ENCODE results near the gene INO80E.

INO80E gene

DNA sequence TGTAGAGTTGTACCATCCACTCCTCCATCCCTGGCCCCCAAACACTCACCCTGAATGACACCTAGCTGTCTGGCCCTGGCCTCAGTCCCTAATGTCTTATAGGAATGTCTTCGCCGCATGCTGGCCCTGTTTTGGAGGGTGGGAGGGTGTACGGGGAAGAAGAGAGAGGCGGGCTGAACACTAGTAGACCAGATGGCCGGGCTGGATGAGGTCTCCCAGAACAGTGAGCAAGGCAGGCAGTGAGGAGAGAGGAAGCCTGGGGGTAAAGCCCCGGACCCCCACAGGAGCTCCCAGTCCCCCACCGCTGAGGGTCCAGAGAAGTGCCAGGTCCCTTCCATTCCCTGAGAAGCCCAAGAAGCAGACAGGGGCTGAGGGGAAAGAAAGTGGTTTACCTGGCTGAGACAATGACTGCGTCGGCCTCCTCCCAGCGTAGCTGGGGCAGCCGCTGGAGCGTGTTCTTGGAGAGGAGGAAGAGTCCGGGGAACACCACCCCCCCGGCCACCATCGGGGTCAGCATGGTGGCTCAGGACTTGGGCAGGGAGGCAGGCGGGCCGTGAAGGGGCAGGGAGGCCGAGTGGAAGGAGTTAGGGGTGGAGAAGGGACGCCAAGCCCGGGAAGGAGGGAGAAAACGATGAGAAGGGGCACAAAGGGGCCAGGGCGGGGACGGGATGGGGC, 34.1 kb downstream of the INO80E start:
- ChIA-PET CTCF (interaction anchor here (2.0 to 4.2 kb wide), 5 partner anchors 7 to 331 kb away, joined by 13 to 41 read pairs (median 28); partner anchors contain the start of gene C16orf92), POLR2A (no interaction called here)
- DNase-seq (ENCODE audit: low read depth, low spot score): no peak
- no peak overlapping the region for H3K4me3 ChIP-seq (ENCODE audit: low read depth, low read length)
- TF ChIP-seq, protein P1, sequence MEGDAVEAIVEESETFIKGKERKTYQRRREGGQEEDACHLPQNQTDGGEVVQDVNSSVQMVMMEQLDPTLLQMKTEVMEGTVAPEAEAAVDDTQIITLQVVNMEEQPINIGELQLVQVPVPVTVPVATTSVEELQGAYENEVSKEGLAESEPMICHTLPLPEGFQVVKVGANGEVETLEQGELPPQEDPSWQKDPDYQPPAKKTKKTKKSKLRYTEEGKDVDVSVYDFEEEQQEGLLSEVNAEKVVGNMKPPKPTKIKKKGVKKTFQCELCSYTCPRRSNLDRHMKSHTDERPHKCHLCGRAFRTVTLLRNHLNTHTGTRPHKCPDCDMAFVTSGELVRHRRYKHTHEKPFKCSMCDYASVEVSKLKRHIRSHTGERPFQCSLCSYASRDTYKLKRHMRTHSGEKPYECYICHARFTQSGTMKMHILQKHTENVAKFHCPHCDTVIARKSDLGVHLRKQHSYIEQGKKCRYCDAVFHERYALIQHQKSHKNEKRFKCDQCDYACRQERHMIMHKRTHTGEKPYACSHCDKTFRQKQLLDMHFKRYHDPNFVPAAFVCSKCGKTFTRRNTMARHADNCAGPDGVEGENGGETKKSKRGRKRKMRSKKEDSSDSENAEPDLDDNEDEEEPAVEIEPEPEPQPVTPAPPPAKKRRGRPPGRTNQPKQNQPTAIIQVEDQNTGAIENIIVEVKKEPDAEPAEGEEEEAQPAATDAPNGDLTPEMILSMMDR (IDR thresholded peaks at IDR 0.05; ENCODE audit: insufficient read depth, low read length, missing control alignments): no peak

DNA sequence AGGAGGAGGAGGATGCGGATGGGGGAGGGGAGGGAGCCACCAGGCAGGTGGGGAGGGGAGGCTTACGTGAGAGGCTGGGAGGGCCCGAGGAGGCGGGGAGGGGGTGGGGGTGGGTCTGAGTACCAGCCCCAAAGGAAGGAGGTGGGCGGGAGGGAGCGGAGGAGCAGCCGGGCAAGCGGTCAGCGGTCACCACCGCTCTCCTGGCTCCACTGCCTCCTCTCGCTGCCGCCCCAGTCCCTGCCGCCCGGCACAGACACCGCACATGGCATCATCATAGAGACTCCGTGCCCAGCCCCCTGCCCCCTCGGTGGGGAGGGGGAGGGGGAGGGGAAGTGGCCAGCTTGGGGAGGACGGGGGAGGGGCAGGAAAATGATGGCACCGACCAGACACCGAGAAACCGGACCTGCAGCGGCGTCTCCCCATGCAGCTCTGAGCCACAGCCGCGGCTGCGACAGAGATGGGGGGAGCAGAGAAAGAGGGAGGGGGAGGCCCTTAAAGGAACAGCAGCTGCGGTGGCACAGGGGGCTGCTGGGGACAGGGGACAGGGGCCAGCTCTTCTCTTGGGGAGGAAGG, 34.9 kb downstream of the INO80E start, which contains the start of gene TLCD3B:
TLCD3B (minus strand) TSS at position 431 of the 573 bp plus-strand sequence. CDS start 744 bp downstream, outside the sequence.
- no peak for DNase-seq (ENCODE audit: low read depth, low spot score)
- peak within 1 kb of the TSS; percentile 30; the same call in 1 of the 2 replicates for H3K4me3 ChIP-seq (ENCODE audit: low read depth, low read length)
- CTCF ChIA-PET: interaction anchor here (0.7 to 4.2 kb wide), 24 partner anchors 8 to 331 kb away, joined by 3 to 41 read pairs (median 8); partner anchors contain the start of genes C16orf92, HIRIP3, KIF22 and PRRT2
- POLR2A ChIA-PET: no interaction called here
- TF ChIP-seq, protein P1 (IDR thresholded peaks at IDR 0.05; ENCODE audit: insufficient read depth, low read length, missing control alignments): no peak

DNA sequence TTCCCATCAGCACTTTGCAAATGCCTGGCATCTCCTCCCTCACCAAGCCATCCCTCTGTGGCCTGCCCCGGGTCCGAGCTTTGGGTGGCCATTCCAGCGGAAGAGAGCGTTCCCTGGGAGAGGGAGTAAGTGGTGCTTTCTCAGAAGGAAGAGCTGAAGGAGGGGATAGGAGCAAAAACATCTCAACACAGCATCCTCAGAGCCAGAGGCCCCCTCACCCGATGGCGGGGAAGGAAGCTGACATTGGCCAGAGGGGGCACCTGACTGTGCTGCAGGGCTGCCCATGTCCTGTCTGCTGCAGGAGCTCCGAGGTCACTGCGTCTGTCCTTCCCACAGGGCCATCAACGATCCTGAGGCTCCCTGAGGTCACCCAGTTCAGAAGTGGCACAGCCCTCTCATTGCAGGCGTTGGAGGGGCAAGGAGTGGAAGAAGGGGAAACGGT, 35.5 kb downstream of the INO80E start:
- ChIA-PET POLR2A (no interaction called here), CTCF (interaction anchor here (0.7 to 4.2 kb wide), 38 partner anchors 8 to 381 kb away, joined by 3 to 41 read pairs (median 6); partner anchors contain the start of genes ASPHD1, C16orf92, HIRIP3 and KIF22)
- TF ChIP-seq, protein P1 (IDR thresholded peaks at IDR 0.05; ENCODE audit: insufficient read depth, low read length, missing control alignments): no peak
- no peak overlapping the region for H3K4me3 ChIP-seq (ENCODE audit: low read depth, low read length)
- no peak for DNase-seq (ENCODE audit: low read depth, low spot score)

DNA sequence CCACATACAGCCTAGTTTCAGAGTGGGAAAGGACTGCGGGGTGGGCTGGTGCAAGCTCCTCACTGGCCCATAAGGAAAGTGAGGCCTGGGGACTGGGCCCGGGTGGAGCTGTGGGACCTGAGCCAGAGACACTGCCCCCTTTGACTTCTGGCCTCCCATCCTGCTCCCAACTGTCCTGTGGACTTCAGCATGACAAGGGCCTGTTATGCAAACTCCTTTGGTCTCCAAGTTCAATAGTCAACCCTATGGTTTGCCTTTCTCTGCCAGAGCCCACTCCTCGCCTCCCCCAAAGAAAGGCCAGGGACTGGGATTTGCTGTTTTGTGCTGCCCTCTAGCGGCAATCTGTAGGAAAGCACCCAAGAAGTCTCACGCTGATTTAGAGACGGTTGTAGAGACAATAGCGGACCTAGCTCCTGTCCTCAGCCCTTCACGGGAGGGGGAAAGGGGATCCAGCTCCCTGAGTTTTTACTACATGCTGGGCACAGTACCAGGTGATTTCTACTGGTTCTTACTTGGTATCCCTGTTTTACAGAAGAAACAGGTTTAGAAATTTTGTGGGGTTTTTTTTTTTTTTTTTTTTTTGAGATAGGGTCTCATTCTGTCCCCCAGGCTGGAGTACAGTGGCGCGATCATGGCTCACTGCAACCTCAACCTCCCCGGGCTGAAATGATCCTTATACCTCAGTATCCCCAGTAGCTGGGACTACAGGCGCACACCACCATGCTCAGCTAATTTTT, 36.2 kb downstream of the INO80E start:
- POLR2A ChIA-PET: no interaction called here
- CTCF ChIA-PET: interaction anchor here (0.7 to 4.2 kb wide), 43 partner anchors 7 to 380 kb away, joined by 3 to 41 read pairs (median 5); partner anchors contain the start of genes ASPHD1, C16orf92, HIRIP3 and KIF22
- DNase-seq (ENCODE audit: low read depth, low spot score): no peak
- TF ChIP-seq, protein P1 (IDR thresholded peaks at IDR 0.05; ENCODE audit: insufficient read depth, low read length, missing control alignments): peak; percentile 77
- no peak overlapping the region for H3K4me3 ChIP-seq (ENCODE audit: low read depth, low read length)

DNA sequence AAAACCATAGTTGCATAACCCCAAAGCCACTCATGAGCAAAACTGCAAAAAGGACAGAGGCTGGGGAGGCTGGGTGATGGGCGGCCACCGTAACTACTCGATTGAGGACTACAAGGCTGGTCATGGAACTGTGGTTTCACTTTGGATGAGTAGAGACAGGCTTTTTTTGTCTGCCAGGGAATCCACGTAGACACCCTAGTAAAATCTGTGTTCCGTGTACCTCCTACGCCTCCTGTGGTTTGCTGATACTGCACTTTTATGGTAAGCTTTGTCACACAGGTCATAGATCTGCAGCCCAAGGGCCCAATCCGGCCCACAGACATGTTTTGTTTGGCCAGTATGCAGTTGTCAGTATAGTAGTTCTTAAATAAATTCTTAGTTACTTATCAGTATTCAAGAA, 37.2 kb downstream of the INO80E start:
- TF ChIP-seq, protein P1 (IDR thresholded peaks at IDR 0.05; ENCODE audit: insufficient read depth, low read length, missing control alignments): no peak
- CTCF ChIA-PET: interaction anchor here (1.0 to 4.2 kb wide), 18 partner anchors 8 to 349 kb away, joined by 3 to 41 read pairs (median 8); partner anchors contain the start of genes ASPHD1, C16orf92, MVP and PRRT2
- H3K4me3 ChIP-seq (ENCODE audit: low read depth, low read length): no peak overlapping the region
- POLR2A ChIA-PET: no interaction called here
- no peak for DNase-seq (ENCODE audit: low read depth, low spot score)
